Neural cell (in vitro differentiated cells): ENCODE results near the gene UNC5CL. TPM values are rescaled to one million over a fixed set of nuclear protein-coding genes. Genes with fewer than 3 reads are reported as not detected.

Experiments used
- H2AFZ ChIP-seq: fragments of 200-600, 300-800 bp; sonication (generic), shearing (Covaris generic); 2 replicates; pipeline ENCODE4 v1.6.0; 2014; ENCODE audit warnings: low read depth, mild to moderate bottlenecking, antibody characterized with exemption, low read length, moderate library complexity
- H3F3A ChIP-seq: fragments of 200-600 bp; shearing (Covaris generic); 2 replicates; pipeline ENCODE4 v1.6.1; 2016; ENCODE audit warnings: mild to moderate bottlenecking, moderate library complexity, mixed read lengths, antibody characterized with exemption, low read length; ENCODE audit not compliant: insufficient read depth, poor library complexity, severe bottlenecking
- H3K27ac ChIP-seq: fragments of 200-600, 300-800 bp; sonication (generic), shearing (Covaris generic); 2 replicates; pipeline ENCODE4 v1.5.1; 2014; ENCODE audit warnings: mild to moderate bottlenecking, low read length, moderate library complexity
- H3K27me3 ChIP-seq: fragments of 300-800, 200-600 bp; sonication (generic), shearing (Covaris generic); 2 replicates; pipeline ENCODE4 v1.6.0; 2014; ENCODE audit warnings: mild to moderate bottlenecking, low read depth, low read length, moderate library complexity; ENCODE audit not compliant: insufficient read depth
- H3K36me3 ChIP-seq: fragments of 300-800, 200-600 bp; sonication (generic), shearing (Covaris generic); 2 replicates; pipeline ENCODE4 v1.5.1; 2014; ENCODE audit warnings: mild to moderate bottlenecking, antibody characterized with exemption, low read length, moderate library complexity; ENCODE audit not compliant: insufficient read depth
- H3K4me2 ChIP-seq: fragments of 300-800, 200-600 bp; sonication (generic), shearing (Covaris generic); 2 replicates; pipeline ENCODE4 v1.6.0; 2014; ENCODE audit warnings: mild to moderate bottlenecking, low read length
- H3K4me3 ChIP-seq: fragments of 300-800, 200-600 bp; sonication (generic), shearing (Covaris generic); 2 replicates; pipeline ENCODE4 v1.5.1; 2014; ENCODE audit warnings: mild to moderate bottlenecking, low read length, moderate library complexity
- H3K79me2 ChIP-seq: fragments of 200-600 bp; shearing (Covaris generic); replicated peaks from 2 replicates; pipeline ENCODE4 v1.6.0; 2014; ENCODE audit warnings: mild to moderate bottlenecking, low read length, moderate library complexity; ENCODE audit not compliant: insufficient read depth
- H3K9ac ChIP-seq: fragments of 300-800, 200-600 bp; sonication (generic), shearing (Covaris generic); 2 replicates; pipeline ENCODE4 v1.6.1; 2016; ENCODE audit warnings: mild to moderate bottlenecking, low read length, mixed read lengths
- H3K9me2 ChIP-seq: fragments of 200-600 bp; shearing (Covaris generic); 2 replicates; pipeline ENCODE4 v1.6.1; 2016; ENCODE audit warnings: mild to moderate bottlenecking, low read length, mixed read lengths; ENCODE audit not compliant: insufficient read depth
- H3K9me3 ChIP-seq: fragments of 200-600, 300-800 bp; sonication (generic), shearing (Covaris generic); 2 replicates; pipeline ENCODE4 v1.6.1; 2016; ENCODE audit warnings: mild to moderate bottlenecking, mixed run types, low read length, moderate library complexity, mixed read lengths
- H4K20me1 ChIP-seq: fragments of 200-600 bp; shearing (Covaris generic); 2 replicates; pipeline ENCODE4 v1.6.1; 2016; ENCODE audit warnings: mild to moderate bottlenecking, mixed run types; ENCODE audit not compliant: insufficient read depth
- CTCF ChIP-seq: fragments of 450-650 bp; IDR thresholded peaks from 2 replicates; pipeline ENCODE4 v1.5.1; 2014; ENCODE audit warnings: antibody characterized with exemption, mild to moderate bottlenecking, moderate library complexity; ENCODE audit not compliant: poor library complexity, severe bottlenecking
- EP300 ChIP-seq: fragments of 450-650 bp; conservative IDR thresholded peaks from 2 replicates; pipeline ENCODE4 v1.6.1; 2014; ENCODE audit warnings: antibody characterized with exemption, mild to moderate bottlenecking, moderate library complexity; ENCODE audit not compliant: poor library complexity, severe bottlenecking
- EZH2 ChIP-seq: fragments of 200-600, 300-800 bp; shearing (Covaris generic), sonication (generic); IDR thresholded peaks from 2 replicates; pipeline ENCODE4 v1.6.1; 2014; ENCODE audit warnings: antibody characterized with exemption, low read length, borderline replicate concordance, mild to moderate bottlenecking; ENCODE audit not compliant: insufficient read depth, poor library complexity, severe bottlenecking
- MXI1 ChIP-seq: fragments of 450-650 bp; conservative IDR thresholded peaks from 2 replicates; pipeline ENCODE4 v1.6.1; 2014; ENCODE audit warnings: antibody characterized with exemption, mild to moderate bottlenecking; ENCODE audit not compliant: poor library complexity, severe bottlenecking
- POLR2AphosphoS5 ChIP-seq: IDR thresholded peaks from 2 replicates; pipeline ENCODE4 v1.6.1; 2012
- RAD21 ChIP-seq: fragments of 450-650 bp; conservative IDR thresholded peaks from 2 replicates; pipeline ENCODE4 v1.6.1; 2014; ENCODE audit warnings: antibody characterized with exemption, mild to moderate bottlenecking, moderate library complexity
- REST ChIP-seq: IDR thresholded peaks from 2 replicates; pipeline ENCODE4 v1.6.1; 2012; ENCODE audit warnings: borderline replicate concordance
- SMC3 ChIP-seq: fragments of 450-650 bp; conservative IDR thresholded peaks from 2 replicates; pipeline ENCODE4 v1.6.1; 2014; ENCODE audit warnings: antibody characterized with exemption, mild to moderate bottlenecking, moderate library complexity; ENCODE audit not compliant: poor library complexity
- TAF1 ChIP-seq: IDR thresholded peaks from 2 replicates; pipeline ENCODE4 v1.6.1; 2012; ENCODE audit warnings: low read depth
- polyA plus RNA-seq: library from polyadenylated mRNA; depleted of rRNA; stranded (reverse); fragments of >200 nt; gene quantifications from 2 replicates; pipeline ENCODE4 v1.2.3, GENCODE V29; 2014

The UNC5CL gene
- polyA plus RNA-seq, 1 donor from 2014 or later, result 1.0 TPM

GRCh38 chr6:41045664-41046063, 6.6 kb upstream of the UNC5CL start:
- TF ChIP-seq TAF1 (no peak), SMC3 (no peak), EZH2 (no peak), REST (no peak), CTCF (no peak), EP300 (no peak)
- no peaks in the 10 kb centered on the region for H3K27me3 ChIP-seq
- H3K9me3 ChIP-seq, result no peaks in the 10 kb centered on the region
- H3K9ac ChIP-seq, result no peak overlapping the region
- H3K36me3 ChIP-seq, result no peaks in the 10 kb centered on the region
- H3K79me2 ChIP-seq, result no peaks in the 10 kb centered on the region
- no peak overlapping the region for H3K27ac ChIP-seq
- no peaks in the 10 kb centered on the region for H3K9me2 ChIP-seq
- no peak overlapping the region for H2AFZ ChIP-seq
- no peaks in the 10 kb centered on the region for H4K20me1 ChIP-seq
- no peak overlapping the region for H3K4me2 ChIP-seq
- H3F3A ChIP-seq, result no peaks in the 10 kb centered on the region
- H3K4me3 ChIP-seq, result no peak overlapping the region

DNA sequence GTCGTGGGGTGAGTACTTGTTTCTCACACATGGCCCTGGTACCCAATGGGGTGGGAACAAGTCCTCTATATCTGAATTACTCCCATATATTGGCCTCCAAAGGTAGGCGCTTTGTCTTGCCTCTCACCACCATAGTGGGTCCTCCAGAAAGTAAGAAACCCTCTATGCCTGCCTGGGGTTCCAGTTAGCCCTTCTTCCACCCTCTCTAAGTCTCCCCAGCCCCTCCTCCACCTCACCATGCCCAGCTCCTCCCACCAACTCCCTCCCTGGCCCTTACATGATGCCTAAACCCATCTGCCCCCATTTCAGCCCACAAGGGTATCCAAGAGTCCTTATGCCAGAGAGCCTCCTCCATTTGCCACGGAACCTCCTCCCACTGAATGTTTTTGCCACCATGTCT, 4.1 kb upstream of the UNC5CL start:
- Histone ChIP-seq H2AFZ (no peak overlapping the region), H3K36me3 (no peaks in the 10 kb centered on the region), H3K79me2 (no peaks in the 10 kb centered on the region), H4K20me1 (no peaks in the 10 kb centered on the region), H3K9ac (no peak overlapping the region), H3K4me3 (no peak overlapping the region), H3K27me3 (no peaks in the 10 kb centered on the region), H3K27ac (no peak overlapping the region), H3K9me3 (no peaks in the 10 kb centered on the region), H3F3A (no peaks in the 10 kb centered on the region), H3K9me2 (no peaks in the 10 kb centered on the region), H3K4me2 (no peak overlapping the region)
- TF ChIP-seq EZH2 (no peak), CTCF (no peak), RAD21 (no peak), MXI1 (no peak), SMC3 (no peak), REST (no peak), EP300 (no peak), POLR2AphosphoS5 (no peak), TAF1 (no peak)
